ENCODE measurements around the gene KRT16.

GRCh38 chr17:41595585-41595984, 17.0 kb downstream of the KRT16 start:
- TF ChIP-seq, protein P1, sequence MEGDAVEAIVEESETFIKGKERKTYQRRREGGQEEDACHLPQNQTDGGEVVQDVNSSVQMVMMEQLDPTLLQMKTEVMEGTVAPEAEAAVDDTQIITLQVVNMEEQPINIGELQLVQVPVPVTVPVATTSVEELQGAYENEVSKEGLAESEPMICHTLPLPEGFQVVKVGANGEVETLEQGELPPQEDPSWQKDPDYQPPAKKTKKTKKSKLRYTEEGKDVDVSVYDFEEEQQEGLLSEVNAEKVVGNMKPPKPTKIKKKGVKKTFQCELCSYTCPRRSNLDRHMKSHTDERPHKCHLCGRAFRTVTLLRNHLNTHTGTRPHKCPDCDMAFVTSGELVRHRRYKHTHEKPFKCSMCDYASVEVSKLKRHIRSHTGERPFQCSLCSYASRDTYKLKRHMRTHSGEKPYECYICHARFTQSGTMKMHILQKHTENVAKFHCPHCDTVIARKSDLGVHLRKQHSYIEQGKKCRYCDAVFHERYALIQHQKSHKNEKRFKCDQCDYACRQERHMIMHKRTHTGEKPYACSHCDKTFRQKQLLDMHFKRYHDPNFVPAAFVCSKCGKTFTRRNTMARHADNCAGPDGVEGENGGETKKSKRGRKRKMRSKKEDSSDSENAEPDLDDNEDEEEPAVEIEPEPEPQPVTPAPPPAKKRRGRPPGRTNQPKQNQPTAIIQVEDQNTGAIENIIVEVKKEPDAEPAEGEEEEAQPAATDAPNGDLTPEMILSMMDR (IDR thresholded peaks at IDR 0.05; ENCODE audit: low read length) = no peak
- TF ChIP-seq EZH2 (optimal IDR thresholded peaks at IDR 0.05; ENCODE audit: low read depth, low read length) (no peak), EZH2phosphoT487 (IDR thresholded peaks at IDR 0.05; ENCODE audit: low read length) (no peak)

All from MM.1S (cell line).